NT2/D1 (cell line): ENCODE measurements around the gene RHBDF1.

Experiments
- YY1 ChIP-seq: IDR thresholded peaks from 2 replicates; pipeline ENCODE4 v1.6.1; 2011; ENCODE audit not compliant: insufficient read length, insufficient read depth
- ZNF274 ChIP-seq: IDR thresholded peaks from 2 replicates; pipeline ENCODE4 v1.6.1; 2011; ENCODE audit warnings: mild to moderate bottlenecking, low read depth, low read length

DNA sequence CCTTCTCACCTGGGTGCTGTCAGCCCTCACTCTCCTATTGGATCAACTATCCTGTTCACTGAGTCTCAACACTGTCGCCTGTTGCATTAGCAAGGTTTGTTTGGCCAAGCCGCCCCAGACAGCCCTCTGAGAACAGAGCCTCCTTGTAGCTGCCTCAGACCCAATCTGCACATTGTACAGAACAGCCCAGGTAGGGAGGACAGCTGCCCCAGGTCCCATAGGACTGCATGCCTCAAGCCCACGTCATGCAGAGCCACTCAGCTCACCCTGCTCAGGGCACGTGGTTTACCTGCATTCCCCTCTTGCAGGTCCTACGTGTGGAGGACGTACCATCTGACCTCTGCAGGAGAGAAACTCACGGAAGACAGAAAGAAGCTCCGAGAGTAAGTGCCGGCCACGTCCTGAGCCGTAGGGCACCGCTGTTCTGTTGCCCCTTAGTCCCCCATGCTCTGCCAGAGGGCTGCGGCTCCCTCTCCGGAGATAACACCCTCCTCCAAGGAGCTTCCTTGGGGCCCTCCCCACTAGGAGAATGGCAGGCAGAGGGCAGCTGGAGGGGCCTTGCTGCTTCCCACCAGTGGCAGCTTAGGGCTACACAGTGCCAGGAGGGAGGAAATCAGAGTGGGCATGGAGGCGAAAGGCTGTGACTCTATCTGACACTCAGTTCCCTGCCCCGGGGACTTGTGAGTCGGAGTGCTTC is 16.1 kb downstream of the RHBDF1 start:
- no peak for TF ChIP-seq YY1
- no peak for TF ChIP-seq ZNF274
